HFFc6 (cell line): ENCODE results near the gene FCN2. TPM values are rescaled to one million over a fixed set of nuclear protein-coding genes. Genes with fewer than 3 reads are reported as not detected.

Experiments used
- DNase-seq: peaks from one replicate; pipeline ENCODE4 v3.0.0-alpha.2; 2018
- H3K27ac Mint-ChIP-seq: 2 replicates; pipeline ENCODE4 v1.8.0; 2020; ENCODE audit warnings: mild to moderate bottlenecking, mixed read lengths
- H3K27me3 Mint-ChIP-seq: 2 replicates; pipeline ENCODE4 v1.8.0; 2021; ENCODE audit warnings: mild to moderate bottlenecking, moderate library complexity, mixed read lengths; ENCODE audit not compliant: insufficient read depth
- H3K36me3 Mint-ChIP-seq: 2 replicates; pipeline ENCODE4 v1.8.0; 2021; ENCODE audit warnings: low read depth, mixed read lengths
- H3K4me1 Mint-ChIP-seq: 2 replicates; pipeline ENCODE4 v1.8.0; 2020; ENCODE audit warnings: low read depth, mixed read lengths
- H3K4me3 Mint-ChIP-seq: 2 replicates; pipeline ENCODE4 v1.8.0; 2020; ENCODE audit warnings: mild to moderate bottlenecking, moderate library complexity, mixed read lengths
- H3K9me3 Mint-ChIP-seq: 2 replicates; pipeline ENCODE4 v1.8.0; 2020; ENCODE audit warnings: mild to moderate bottlenecking, mixed read lengths
- total RNA-seq, 6 experiments: library from RNA; stranded (reverse); fragmentation: NEBNext Ultra II Directional; extraction: Animal tissue kit (Norgen Biotek cat#: 25700); gene quantifications; 2 replicates in 1 of 6; 3 replicates in 5 of 6; pipeline ENCODE4 v1.2.3, GENCODE V29; 2021
- TF ChIP-seq, protein P1 (sequence below): fragments of 200-600 bp; sonication (generic); IDR thresholded peaks from 2 replicates; pipeline ENCODE4 v1.5.0; 2021; ENCODE audit warnings: antibody characterized with exemption, mild to moderate bottlenecking

Gene FCN2
- total RNA-seq, 6 experiments from 2014 or later: not detected

GRCh38 chr9:134923466-134923865 is 42.9 kb downstream of the FCN2 start:
- Mint-ChIP-seq H3K27me3 (peaks cover 14% of the 10 kb centered on the region), H3K36me3 (peaks cover 6% of the 10 kb centered on the region; the same call in 1 of the 2 replicates), H3K4me3 (no peak overlapping the region), H3K27ac (no peak overlapping the region), H3K4me1 (no peaks in the 10 kb centered on the region), H3K9me3 (peaks cover 13% of the 10 kb centered on the region)
- TF ChIP-seq, protein P1, sequence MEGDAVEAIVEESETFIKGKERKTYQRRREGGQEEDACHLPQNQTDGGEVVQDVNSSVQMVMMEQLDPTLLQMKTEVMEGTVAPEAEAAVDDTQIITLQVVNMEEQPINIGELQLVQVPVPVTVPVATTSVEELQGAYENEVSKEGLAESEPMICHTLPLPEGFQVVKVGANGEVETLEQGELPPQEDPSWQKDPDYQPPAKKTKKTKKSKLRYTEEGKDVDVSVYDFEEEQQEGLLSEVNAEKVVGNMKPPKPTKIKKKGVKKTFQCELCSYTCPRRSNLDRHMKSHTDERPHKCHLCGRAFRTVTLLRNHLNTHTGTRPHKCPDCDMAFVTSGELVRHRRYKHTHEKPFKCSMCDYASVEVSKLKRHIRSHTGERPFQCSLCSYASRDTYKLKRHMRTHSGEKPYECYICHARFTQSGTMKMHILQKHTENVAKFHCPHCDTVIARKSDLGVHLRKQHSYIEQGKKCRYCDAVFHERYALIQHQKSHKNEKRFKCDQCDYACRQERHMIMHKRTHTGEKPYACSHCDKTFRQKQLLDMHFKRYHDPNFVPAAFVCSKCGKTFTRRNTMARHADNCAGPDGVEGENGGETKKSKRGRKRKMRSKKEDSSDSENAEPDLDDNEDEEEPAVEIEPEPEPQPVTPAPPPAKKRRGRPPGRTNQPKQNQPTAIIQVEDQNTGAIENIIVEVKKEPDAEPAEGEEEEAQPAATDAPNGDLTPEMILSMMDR: no peak
- DNase-seq: no peak

GRCh38 chr9:134925011-134925511 is 44.5 kb downstream of the FCN2 start:
- H3K4me1 Mint-ChIP-seq: no peaks in the 10 kb centered on the region
- no peak overlapping the region for H3K4me3 Mint-ChIP-seq
- no peaks in the 10 kb centered on the region for H3K9me3 Mint-ChIP-seq
- no peak overlapping the region for H3K27ac Mint-ChIP-seq
- H3K36me3 Mint-ChIP-seq: no peaks in the 10 kb centered on the region; the same call in 1 of the 2 replicates
- peaks cover 25% of the 10 kb centered on the region for H3K27me3 Mint-ChIP-seq
- TF ChIP-seq, protein P1: no peak
- DNase-seq: no peak

DNA sequence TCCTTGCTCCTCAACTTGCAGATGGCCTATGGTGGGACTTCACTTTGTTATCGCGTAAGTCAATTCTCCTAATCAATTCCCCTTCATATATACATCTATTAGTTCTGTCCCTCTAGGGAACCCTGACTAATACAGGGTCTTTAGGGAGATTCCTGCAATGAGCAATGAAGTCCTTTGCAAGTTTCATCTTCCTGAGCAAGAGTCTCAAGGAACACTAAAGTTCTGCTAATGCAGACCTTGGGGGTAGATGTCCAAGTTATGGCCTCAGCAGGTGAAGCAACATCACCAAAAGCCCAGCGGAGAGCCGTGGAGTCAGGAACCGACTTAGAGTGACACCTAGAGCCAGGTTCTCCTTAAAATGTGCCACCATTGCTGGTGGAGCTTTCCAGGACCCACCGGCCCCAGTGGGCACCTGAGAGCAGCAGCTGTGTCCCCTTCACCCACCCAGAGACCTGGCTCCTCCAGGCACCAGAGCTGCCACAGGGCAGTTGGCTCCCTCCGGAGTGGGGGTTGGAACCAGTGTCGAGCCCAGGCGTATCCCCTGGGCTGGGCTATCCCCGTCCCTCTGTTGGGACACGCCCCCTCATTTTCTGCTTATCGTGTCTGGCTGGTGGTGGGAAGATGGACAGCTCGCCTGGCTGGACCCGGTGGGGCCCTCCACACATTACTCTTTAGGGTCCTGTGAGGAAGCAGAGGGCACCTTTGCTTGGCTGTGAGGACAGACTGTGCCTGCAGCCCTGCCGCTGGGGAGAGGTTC is 48.0 kb downstream of the FCN2 start:
- Mint-ChIP-seq H3K27me3 (peaks cover 42% of the 10 kb centered on the region), H3K27ac (no peak overlapping the region), H3K36me3 (no peaks in the 10 kb centered on the region), H3K9me3 (no peaks in the 10 kb centered on the region), H3K4me3 (no peak overlapping the region), H3K4me1 (no peaks in the 10 kb centered on the region)
- no peak for DNase-seq
- TF ChIP-seq, protein P1: no peak

DNA sequence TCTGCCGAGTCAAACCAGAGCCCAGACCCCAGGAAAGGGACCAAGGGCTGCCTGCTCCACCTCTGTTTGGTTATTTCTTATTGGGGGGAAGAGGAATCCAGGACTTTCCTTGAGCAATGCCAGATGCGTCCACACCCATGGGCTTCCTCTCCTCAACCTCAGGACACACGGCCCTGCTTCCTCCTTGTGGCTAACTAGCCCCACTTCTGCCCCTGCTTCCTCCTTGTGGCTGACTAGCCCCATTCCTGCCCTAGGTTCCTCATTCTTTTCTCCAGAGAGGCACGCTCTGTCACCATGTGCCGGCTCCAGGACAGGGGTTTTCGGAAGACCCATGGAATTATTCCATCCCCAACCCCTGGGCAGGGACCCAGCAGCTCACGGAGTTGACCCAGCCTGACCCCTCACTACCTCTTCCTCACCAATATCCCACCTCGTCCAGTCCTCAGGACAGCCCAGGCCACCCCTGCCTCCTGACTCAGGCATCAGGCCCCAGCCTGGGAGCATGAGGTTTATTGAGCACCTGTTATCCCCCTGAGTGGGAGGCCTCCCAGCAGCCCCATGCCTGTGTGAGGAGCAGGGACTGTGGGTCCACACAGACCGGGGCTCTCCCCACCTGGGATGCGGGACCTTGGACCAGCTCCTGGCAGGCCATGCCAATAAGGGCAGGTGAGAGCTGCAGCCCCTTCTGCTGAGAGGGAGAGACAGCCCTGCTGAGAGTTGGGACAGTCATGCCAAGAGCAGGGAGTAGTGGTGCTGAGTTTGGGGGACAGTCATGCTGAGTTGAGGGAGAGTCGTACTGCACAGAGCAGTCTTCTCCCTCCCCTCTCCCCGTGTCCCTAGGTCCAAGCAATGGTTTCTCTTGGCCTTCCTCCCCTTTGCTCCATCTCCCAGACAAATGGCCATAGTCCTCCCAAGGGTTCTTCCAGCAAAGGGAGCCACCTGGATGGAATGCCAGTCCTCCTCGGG is 48.9 kb downstream of the FCN2 start:
- H3K9me3 Mint-ChIP-seq: no peaks in the 10 kb centered on the region

DNA sequence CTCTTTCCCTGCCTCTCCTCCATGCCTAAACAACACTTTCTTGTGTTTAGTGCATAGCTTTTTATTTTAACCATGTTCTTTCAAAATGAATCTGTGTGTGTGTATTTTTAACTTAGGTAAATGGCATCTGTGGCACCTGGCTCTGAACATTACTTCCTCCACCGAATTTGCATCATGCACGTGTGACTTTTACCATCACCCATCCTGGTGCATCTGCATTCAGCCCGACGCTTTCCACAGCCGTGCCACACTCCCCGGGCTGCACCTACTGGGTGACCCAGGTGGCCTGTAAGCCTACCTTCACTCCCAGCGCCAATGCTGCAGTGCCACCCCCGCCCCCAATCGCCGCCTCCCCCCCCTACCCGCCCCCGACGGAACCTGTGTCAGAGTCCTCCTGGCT is 49.8 kb downstream of the FCN2 start:
- Mint-ChIP-seq H3K4me3 (no peak overlapping the region), H3K27me3 (peaks cover 55% of the 10 kb centered on the region), H3K4me1 (no peaks in the 10 kb centered on the region), H3K36me3 (no peaks in the 10 kb centered on the region), H3K9me3 (no peaks in the 10 kb centered on the region), H3K27ac (no peak overlapping the region)
- TF ChIP-seq, protein P1: no peak
- DNase-seq: no peak

More for the DNA sequence above, 48.9 kb downstream of the FCN2 start:
- TF ChIP-seq, protein P1: no peak
- H3K27me3 Mint-ChIP-seq: peaks cover 48% of the 10 kb centered on the region
- no peak overlapping the region for H3K4me3 Mint-ChIP-seq
- no peak overlapping the region for H3K27ac Mint-ChIP-seq
- no peaks in the 10 kb centered on the region for H3K4me1 Mint-ChIP-seq
- H3K36me3 Mint-ChIP-seq: no peaks in the 10 kb centered on the region
- no peak for DNase-seq
